RWPE1 (cell line): ENCODE data around the gene ABT1.

Source experiments
- CTCF ChIA-PET: fragments of 350-600 bp; sonication (Branson Sonifier 250); formaldehyde crosslinking; extraction: SDS; loops from one replicate; lab custom pipeline; 2021; lab: Yijun Ruan, JAX
- POLR2A ChIA-PET: fragments of 400-600 bp; formaldehyde crosslinking; extraction: SDS; loops from one replicate; lab custom pipeline; 2020; ENCODE audit warnings: antibody characterized with exemption; ENCODE audit not compliant: low non-redundant PET; lab: Yijun Ruan, JAX
- DNase-seq: peaks from one replicate; pipeline ENCODE4 v3.0.0; 2012; ENCODE audit warnings: low spot score
- H3K27ac ChIP-seq: fragments of 450-650 bp; 2 replicates; pipeline ENCODE4 v1.5.1; 2017
- CTCF ChIP-seq: fragments of 450-650 bp; conservative IDR thresholded peaks from 2 replicates; pipeline ENCODE4 v1.5.1; 2017; ENCODE audit warnings: low read depth, mild to moderate bottlenecking

Gene ABT1

GRCh38 chr6:26553635-26554446, 42.9 kb upstream of the ABT1 start:
- no peak for TF ChIP-seq CTCF
- peak; percentile 84 for DNase-seq
- ChIA-PET CTCF (interaction anchor here (0.6 kb wide), 1 partner anchor 1109 kb away, joined by 4 read pairs; no protein-coding TSS in a partner anchor), POLR2A (no interaction called here)
- H3K27ac ChIP-seq: no peak overlapping the region

DNA sequence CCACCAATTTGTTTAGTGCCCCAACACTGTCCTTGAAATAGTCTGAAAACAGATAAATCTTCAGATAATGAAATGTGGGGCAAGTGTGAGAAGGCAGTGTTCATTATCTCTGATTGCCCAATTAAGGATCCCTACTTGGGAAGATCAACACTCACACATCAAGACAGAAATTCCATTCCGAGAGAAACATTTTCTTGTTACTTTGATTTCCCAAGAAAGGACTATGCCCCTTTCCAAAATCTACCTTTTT, 42.4 kb upstream of the ABT1 start:
- no peak for DNase-seq
- no peak overlapping the region for H3K27ac ChIP-seq
- ChIA-PET POLR2A (no interaction called here), CTCF (interaction anchor here (0.6 kb wide), 1 partner anchor 1108 kb away, joined by 4 read pairs; no protein-coding TSS in a partner anchor)
- TF ChIP-seq CTCF: no peak

- ChIA-PET CTCF (no interaction called here), POLR2A (no interaction called here)
- no peak for TF ChIP-seq CTCF
- no peak overlapping the region for H3K27ac ChIP-seq
- DNase-seq: no peak
Observed at GRCh38 chr6:26554697-26555504, 41.9 kb upstream of the ABT1 start.

- CTCF ChIA-PET: no interaction called here
- POLR2A ChIA-PET: no interaction called here
- no peak for DNase-seq
- H3K27ac ChIP-seq: no peak overlapping the region
- no peak for TF ChIP-seq CTCF
Observed at GRCh38 chr6:26555505-26556262, 41.1 kb upstream of the ABT1 start.

DNA sequence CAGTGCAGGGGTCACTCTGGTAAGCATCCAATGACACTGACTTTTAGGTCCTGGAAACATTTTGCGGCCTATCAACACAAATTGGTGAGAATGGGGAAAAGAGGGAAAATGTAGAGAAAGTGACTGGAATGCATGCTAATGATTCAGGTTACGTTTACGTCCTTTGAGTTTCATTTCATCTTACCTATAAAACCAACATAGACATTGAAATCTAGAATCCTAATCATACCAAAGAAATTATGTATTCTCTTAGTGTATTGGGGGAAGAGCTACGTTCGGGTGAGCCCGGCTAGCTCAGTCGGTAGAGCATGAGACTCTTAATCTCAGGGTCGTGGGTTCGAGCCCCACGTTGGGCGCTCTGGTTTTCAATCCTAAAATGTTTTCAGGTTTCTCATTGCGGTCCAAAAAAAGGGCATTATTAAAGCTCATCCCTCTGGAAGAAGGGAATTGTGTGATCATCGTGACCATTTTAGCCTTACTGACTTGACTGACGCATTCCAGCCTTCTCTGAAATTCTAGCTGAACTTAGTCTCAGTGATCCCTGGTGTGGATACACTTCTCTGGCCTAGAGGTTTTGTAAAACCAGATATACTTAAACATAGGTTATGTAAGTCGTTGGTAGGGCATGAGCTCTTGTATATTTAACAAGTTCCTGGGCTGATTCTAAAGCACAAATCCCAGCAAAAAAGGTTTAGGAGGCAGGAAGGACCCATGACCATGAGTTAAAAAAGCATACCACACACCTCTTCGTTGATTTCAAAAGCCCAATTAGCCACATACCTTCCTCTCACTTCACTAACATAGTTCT, 40.3 kb upstream of the ABT1 start:
- TF ChIP-seq CTCF: no peak
- ChIA-PET POLR2A (interaction anchor here (0.6 kb wide), 1 partner anchor 12 kb away, joined by 3 read pairs; no protein-coding TSS in a partner anchor), CTCF (no interaction called here)
- H3K27ac ChIP-seq: no peak overlapping the region
- DNase-seq: no peak
